Left lung (tissue), 10 donors: Measurements from ENCODE around the gene FBXL7. TPM values are rescaled to one million over a fixed set of nuclear protein-coding genes. Genes with fewer than 3 reads are reported as not detected.

Experiments
- ATAC-seq: fragments of 200-7000 bp; cut with Tn5 transposase; one replicate; pipeline ENCODE4 v1.9.1; 2020; ENCODE audit warnings: moderate library complexity
- DNase-seq, 4 donors: peaks; one replicate each; pipeline ENCODE4 v3.0.0-alpha.2; 2013 to 2020
- H3K27ac ChIP-seq, 2 donors: fragments of 200-600 bp; sonication (generic) in 1 of 2; one replicate each; pipeline versions ENCODE4 v1.5.0 to v1.8.0; 2020 to 2021
- H3K27me3 ChIP-seq, 2 donors: fragments of 200-600 bp; sonication (generic) in 1 of 2; one replicate each; pipeline versions ENCODE4 v1.5.0 to v1.8.0; 2020 to 2021
- H3K36me3 ChIP-seq, 2 donors: fragments of 200-600 bp; sonication (generic) in 1 of 2; one replicate each; pipeline versions ENCODE4 v1.5.0 to v1.8.0; 2020 to 2021
- H3K4me1 ChIP-seq, 2 donors: fragments of 200-600 bp; one replicate each; pipeline ENCODE4 v1.8.0; 2021
- H3K4me3 ChIP-seq, 2 donors: fragments of 200-600 bp; sonication (generic) in 1 of 2; one replicate each; pipeline versions ENCODE4 v1.5.0 to v1.8.0; 2020 to 2021; ENCODE audit warnings: mild to moderate bottlenecking in 1 of 2
- H3K9me3 ChIP-seq, 2 donors: fragments of 200-600 bp; sonication (generic) in 1 of 2; one replicate each; pipeline versions ENCODE4 v1.5.0 to v1.8.0; 2020 to 2021
- CTCF ChIP-seq, 2 donors: fragments of 200-600 bp; sonication (generic) in 1 of 2; IDR thresholded peaks; one replicate each; pipeline versions ENCODE4 v1.5.0 to v1.8.0; 2021; ENCODE audit warnings: antibody characterized with exemption in 2 of 2
- intact Hi-C, 2 donors: fragments of 100-400 bp; cut with DNase I; formaldehyde crosslinking; loops; one replicate each; pipeline versions ENCODE4 v1.11.2 to v1.14.2; 2022
- polyA plus RNA-seq, 6 donors: library from polyadenylated mRNA; unstranded; fragments of 120-200 nt; gene quantifications; one replicate each; pipeline ENCODE4 v1.2.1, GENCODE V29; 2013; ENCODE audit not compliant: insufficient read length in 6 of 6
- total RNA-seq, 2 donors: library from RNA; stranded (reverse); fragmentation: NEBNext Ultra II Directional; extraction: Animal tissue kit (Norgen Biotek cat#: 25700); gene quantifications; one replicate each; pipeline ENCODE4 v1.2.1, GENCODE V29; 2021
- donor health status: DM: no; HTN: yes; CAD: no.
- donor health status: DM: no; HTN: no; CAD: no.

The FBXL7 gene
- total and polyA plus RNA-seq, 8 donors, result 12.0 to 32.4 (median 28.1) TPM

- intact Hi-C loops, result no loop called here
- DNase-seq (no peak), ATAC-seq (no peak)
- H3K36me3 ChIP-seq, result no peaks in the 10 kb centered on the region
- H3K27me3 ChIP-seq, result no peaks in the 10 kb centered on the region
- H3K27ac ChIP-seq, result no peak overlapping the region
- no peak for TF ChIP-seq CTCF (IDR thresholded peaks at IDR 0.05)
- no peaks in the 10 kb centered on the region for H3K9me3 ChIP-seq
- no peaks in the 10 kb centered on the region for H3K4me1 ChIP-seq
- H3K4me3 ChIP-seq, result no peak overlapping the region
Measured at GRCh38 chr5:15592728-15593127, 92.7 kb downstream of the FBXL7 start.

DNA sequence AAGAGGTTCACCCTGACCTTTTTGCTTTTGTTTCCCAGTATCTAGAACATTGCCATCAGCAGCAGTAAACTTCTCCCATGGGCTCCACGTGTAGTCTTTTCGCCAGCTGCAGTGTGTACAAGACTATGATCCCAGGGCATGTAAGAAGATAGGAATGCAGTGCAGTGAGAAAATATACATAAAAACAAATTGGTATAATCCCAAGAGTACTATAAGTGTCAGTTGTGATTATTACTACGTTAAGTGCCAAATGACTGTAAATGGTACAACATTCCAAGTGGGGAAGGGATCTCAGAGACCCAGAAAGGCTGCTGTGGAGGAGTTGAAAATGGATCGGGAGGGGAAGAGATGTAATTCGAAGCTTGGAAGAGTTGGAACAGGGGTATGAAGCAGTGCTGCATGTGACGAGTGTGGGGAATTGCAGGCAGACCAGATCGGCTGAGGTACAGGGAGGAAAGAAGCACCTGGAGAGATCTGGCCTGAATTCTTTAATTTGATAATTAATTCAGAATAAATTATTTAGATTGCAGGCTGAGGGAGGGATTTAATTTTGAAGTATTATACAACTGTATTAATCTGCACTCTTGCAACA is 95.1 kb downstream of the FBXL7 start:
- no peaks in the 10 kb centered on the region for H3K9me3 ChIP-seq
- H3K27ac ChIP-seq, result no peak overlapping the region
- DNase-seq, result no peak
- intact Hi-C loops, result no loop called here
- no peak for ATAC-seq
- H3K4me3 ChIP-seq, result no peak overlapping the region
- no peaks in the 10 kb centered on the region for H3K36me3 ChIP-seq
- TF ChIP-seq CTCF (IDR thresholded peaks at IDR 0.05), result no peak
- H3K4me1 ChIP-seq, result no peaks in the 10 kb centered on the region
- no peaks in the 10 kb centered on the region for H3K27me3 ChIP-seq

DNA sequence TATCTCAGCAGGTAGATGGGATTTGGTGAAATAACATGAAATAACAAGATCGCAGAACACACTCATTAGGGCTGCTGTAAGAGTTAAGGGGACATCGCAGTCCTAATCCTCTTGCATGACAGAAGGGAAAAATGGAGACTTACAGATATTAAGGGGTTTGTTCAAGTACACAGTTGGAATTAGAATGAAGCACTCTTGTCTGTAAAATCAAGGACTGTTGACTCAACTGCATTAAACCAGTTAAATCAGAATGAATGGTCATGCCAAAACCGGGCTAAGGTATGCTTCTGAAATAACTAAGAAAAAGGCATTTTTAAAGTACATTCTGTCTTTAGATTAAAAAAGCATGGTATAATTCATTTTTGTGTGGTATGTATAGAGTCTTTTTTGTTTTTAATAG is 95.9 kb downstream of the FBXL7 start:
- Histone ChIP-seq H3K4me3 (no peak overlapping the region), H3K27me3 (no peaks in the 10 kb centered on the region), H3K4me1 (no peaks in the 10 kb centered on the region), H3K9me3 (no peaks in the 10 kb centered on the region), H3K27ac (no peak overlapping the region), H3K36me3 (no peaks in the 10 kb centered on the region)
- peak; percentile 70 for ATAC-seq
- intact Hi-C loops, result no loop called here
- DNase-seq, result no peak
- TF ChIP-seq CTCF (IDR thresholded peaks at IDR 0.05), result no peak

- no peak for ATAC-seq
- intact Hi-C loops, result no loop called here
- TF ChIP-seq CTCF (IDR thresholded peaks at IDR 0.05), result no peak
- no peak overlapping the region for H3K4me3 ChIP-seq
- H3K27me3 ChIP-seq, result no peaks in the 10 kb centered on the region
- H3K27ac ChIP-seq, result no peak overlapping the region
- H3K4me1 ChIP-seq, result no peaks in the 10 kb centered on the region
- H3K9me3 ChIP-seq, result no peaks in the 10 kb centered on the region
- no peak for DNase-seq
- H3K36me3 ChIP-seq, result no peaks in the 10 kb centered on the region
Measured at GRCh38 chr5:15596936-15597335, 97.0 kb downstream of the FBXL7 start.

DNA sequence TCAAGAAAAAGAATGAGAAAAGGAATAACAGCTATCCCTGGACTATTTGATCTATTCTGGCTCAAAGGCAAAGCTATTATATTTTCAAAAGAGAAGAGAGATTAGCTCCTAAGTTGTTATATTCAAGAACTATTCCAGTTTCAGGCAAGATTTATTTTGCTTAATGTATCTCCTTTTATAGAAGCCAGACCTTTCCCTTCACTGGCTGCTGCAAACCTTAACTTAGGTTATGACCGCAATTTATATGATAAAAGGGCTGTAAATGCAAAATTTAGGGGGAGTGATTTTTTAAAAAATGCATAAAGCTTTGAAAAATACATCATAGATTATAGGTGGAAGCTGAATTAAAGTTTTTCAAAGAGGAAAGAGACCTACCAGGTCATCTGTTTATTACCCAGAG is 97.8 kb downstream of the FBXL7 start:
- ATAC-seq (no peak), DNase-seq (no peak)
- no peaks in the 10 kb centered on the region for H3K4me1 ChIP-seq
- no peaks in the 10 kb centered on the region for H3K9me3 ChIP-seq
- H3K36me3 ChIP-seq, result no peaks in the 10 kb centered on the region
- intact Hi-C loops, result no loop called here
- TF ChIP-seq CTCF (IDR thresholded peaks at IDR 0.05), result no peak
- H3K4me3 ChIP-seq, result no peak overlapping the region
- H3K27ac ChIP-seq, result no peak overlapping the region
- H3K27me3 ChIP-seq, result no peaks in the 10 kb centered on the region
